Dermis microvascular lymphatic vessel endothelial cell (primary cell): ENCODE measurements around the gene AOPEP. TPM values are rescaled to one million over a fixed set of nuclear protein-coding genes. Genes with fewer than 3 reads are reported as not detected.
"Not testable (repeated sequence)": the region's sequence is repeated elsewhere in the genome, so short reads cannot be mapped to it uniquely, and the experiment has no call there.

ENCODE experiments used
- DNase-seq, 2 donors: peaks; one replicate each; pipeline versions ENCODE4 v3.0.0 to v3.0.0-alpha.2; 2010; ENCODE audit warnings: low read depth in 2 of 2
- total RNA-seq: library from RNA; depleted of rRNA; stranded (reverse); fragments of >200 nt; gene quantifications from 2 replicates; pipeline ENCODE4 v1.2.1, GENCODE V29; 2014

AOPEP gene
- total RNA-seq, 1 donor from 2014 or later, result 24.6 TPM

DNA sequence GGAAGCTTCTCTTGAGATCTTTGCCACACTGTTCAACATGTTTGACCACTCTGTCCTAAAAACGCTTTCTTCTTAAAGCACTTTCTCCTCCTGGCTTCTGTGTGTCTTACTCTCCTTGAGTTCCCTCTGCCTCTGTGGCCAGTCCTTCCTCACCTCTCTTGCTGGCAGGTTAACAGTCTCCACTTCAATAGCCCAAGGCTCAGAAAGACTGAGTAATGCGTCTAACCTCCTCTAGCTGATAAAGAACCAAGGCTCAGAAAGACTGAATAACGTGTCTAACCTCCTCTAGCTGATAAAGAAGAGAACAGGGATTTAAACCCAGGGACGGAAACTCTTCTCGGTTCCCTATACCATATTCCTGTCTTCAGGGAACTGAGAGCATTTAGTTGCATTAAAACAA lies 205.2 kb downstream of the AOPEP start:
- DNase-seq, result no peak

DNA sequence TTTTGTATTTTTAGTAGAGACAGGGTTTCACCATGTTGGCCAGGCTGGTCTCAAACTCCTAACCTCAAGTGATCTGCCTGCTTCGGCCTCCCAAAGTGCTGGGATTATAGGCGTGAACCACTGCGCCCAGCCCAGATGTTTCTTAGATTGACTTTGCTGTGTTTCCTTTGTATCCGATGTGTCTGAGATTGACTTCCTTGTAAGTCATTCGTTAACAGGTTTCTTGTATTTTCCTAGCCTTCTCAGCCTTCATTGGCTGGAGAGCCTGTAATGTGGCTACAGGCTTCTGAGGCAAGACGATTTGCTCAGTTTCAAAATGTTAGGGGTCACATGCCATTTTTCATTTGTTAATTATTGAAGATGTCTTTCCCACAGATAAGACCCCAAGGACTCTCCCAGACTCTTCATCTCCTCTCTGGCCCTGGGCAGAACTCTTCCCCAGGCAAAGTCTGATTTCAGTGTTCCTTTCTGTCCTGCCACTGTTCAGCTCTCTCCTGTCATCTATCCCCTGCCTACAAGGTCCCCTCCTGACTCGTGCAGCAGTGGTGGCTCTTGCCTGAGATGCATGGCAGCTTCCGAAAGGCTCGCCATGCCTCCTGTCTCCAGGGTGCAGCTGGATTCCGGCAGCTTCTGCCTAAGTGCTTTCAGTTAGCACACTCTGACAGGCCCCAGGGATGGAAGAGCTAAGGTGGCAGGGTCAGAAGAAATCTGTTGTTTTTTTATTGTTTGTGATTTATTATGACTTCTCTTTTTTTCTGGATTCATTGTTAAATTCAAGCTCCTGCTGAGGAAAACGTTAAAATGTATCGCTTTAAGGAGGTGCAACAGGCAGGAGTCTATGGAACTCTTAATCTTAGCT lies 206.4 kb downstream of the AOPEP start:
- no peak for DNase-seq

DNA sequence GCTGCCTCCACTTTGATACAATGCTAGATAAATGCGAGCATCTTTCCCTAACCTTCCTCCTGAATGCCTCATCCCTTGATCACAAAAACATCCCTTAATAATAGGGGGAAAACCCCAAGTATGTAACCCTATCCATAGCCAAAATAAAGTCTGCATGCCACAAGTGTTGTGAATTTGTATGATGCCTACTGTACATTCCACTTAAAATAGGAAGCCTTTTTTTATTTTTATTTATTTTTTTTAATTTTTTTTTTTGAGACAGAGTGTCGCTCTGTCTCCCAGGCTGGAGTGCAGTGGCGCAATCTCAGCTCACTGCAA lies 207.0 kb downstream of the AOPEP start:
- DNase-seq, result no peak

DNA sequence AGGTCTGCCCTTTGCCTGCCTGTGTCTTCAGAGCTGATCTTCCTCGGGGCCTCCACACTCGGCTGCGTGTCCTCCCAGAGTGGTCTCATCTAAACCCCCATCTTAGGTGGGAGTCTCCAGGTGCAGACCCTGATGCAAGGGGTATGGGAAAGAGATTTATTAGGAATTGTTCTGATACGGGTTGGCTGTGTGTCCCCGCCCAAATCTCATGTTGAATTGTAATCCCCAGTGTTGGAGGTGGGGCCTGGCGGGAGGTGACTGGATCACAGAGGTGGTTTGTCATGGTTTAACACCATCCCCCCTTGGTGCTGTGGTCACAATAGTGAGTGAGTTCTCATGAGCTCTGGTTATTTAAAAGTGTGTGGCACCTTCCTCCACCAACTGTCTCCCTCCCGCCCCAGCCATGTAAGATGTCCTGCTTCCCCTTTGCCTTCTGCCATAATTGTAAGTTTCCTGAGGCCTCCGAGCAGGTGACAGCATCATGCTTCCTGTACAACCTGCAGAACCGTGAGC lies 208.4 kb downstream of the AOPEP start:
- no peak for DNase-seq

DNA sequence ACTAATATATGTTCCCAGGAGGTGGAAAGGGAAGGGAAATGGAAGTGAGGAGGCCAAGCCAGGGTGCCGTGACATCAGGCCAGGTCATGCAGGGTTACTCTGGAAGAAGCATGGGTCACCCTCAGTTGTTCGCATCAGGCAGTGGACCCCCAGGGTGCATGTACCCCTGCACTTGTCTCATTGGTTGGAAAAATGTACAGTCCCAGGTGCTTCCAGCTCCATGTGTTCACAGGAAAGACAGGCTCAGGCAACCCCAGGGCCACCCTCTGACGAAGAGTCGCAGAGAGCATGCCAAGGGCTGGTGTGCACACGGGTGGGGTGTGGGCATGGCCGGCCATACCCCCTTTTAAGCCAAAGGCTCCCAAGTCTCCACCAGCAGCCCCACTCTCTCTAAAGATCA lies 208.9 kb downstream of the AOPEP start:
- no peak for DNase-seq

DNA sequence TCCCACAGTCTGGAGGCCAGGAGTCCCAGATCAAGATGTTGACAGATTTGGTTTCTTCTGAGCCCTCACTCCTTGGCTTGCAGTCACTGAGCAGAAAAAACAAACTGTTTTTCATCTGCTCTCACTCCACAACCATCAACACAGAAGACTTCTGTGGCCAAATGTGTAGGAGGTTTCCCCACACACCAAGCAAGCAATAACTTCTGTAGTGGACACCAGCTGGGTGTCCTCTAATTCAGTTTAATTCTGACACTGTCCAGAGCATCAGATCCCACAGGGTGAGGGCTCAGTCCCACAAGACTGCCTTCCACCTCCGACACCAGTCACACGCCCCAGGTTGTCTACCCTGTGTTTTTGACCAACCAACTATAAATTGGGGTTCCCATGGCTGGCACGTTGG lies 209.9 kb downstream of the AOPEP start:
- no peak for DNase-seq

DNA sequence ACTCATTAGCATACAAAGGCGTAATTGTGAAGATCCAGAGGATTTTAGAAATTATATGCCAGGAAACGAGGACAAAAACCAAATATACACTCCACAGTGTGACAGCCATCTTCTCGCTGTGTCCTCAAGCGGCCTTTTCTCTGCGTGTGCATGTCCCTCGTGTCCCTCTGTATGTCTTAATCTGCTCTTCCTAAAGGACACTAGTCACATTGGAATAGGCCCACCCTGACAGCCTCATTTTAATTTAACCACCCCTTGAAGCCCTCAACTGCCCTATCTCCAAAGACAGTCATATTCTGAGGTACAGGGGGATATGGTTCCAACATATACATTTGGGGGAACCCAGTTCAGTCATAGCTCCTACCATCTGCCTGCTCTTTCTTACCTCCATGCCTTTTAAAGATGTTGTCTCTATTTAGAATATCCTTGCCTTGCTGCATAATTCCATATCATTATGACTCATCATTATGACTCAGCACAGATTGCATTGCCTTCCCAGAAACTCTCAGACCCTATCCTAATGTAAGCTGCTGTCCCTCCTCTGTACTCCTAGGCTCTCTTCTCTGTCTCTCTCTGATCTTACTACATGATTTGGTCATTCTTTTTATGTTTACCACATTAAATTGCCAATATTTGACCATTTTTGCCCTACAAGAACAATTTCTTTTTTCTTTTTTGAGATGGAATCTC lies 210.9 kb downstream of the AOPEP start:
- DNase-seq, result peak in 1 of 2 donors; percentile 80

DNA sequence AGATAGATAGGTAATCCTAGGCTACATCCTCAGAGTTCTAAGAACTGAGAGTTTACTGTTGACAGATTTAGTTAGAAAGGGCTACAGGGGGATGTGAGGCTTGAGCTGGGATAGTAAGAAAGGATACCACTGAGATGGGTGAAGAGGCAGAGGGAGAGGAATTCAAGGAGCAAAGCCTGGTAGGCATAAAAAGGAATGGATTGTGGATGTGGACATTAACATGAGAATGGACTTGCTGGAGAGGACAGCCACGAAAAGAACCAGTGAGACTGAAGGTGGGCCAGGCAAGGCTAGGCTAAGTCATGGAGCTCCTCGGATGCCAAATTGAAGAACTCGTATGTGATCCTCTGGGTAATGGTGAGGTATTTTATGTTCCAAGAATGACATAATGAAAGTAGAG lies 211.9 kb downstream of the AOPEP start:
- no peak for DNase-seq

DNA sequence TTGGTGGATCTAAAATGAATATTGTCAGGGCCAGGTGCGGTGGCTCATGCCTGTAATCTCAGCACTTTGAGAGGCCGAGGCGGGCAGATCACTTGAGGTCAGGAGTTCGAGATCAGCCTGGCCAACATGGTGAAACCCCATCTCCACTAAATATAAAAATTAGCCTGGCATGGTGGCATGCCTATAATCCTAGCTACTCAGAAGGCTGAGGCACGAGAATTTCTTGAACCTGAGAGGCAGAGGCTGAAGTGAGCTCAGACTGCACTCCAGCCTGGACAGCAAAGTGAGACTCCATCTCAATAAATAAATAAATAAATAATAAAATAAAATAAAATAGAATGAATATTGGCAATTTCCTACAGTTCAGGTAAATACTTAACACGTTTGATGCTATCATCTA lies 213.8 kb downstream of the AOPEP start:
- DNase-seq, result not testable (repeated sequence)

DNA sequence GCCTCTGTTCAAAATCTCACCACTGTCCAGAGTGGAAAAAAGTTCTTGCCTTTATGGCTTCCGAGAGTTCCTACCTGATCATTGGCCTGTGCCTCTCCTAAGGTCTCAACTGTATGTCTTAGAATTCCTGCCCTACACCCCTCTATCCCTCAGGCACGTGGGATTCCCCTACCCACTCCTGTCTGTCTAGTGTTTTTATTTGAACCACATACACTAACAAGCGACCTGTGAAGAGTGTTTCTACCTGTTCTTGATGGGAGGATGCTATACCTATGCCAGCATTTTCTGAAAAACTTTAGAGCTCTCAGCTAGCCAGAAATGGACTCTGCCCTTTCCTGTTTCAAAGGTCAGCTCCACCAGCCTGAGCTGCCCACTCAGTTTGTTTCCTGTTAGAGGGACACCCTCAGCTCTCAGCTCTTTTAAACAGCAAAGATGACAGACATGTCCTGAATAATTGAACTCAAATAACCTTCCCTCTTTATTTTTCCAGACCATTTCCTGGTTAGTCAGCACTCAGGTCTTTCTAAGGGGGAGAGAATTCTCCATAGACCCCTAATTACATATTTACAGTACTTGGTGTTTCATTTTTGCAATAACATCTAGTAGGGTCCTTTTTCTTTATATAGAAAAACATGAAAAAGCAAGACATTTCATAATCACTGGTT lies 214.8 kb downstream of the AOPEP start:
- DNase-seq, result peak; percentile 86 to 95

DNA sequence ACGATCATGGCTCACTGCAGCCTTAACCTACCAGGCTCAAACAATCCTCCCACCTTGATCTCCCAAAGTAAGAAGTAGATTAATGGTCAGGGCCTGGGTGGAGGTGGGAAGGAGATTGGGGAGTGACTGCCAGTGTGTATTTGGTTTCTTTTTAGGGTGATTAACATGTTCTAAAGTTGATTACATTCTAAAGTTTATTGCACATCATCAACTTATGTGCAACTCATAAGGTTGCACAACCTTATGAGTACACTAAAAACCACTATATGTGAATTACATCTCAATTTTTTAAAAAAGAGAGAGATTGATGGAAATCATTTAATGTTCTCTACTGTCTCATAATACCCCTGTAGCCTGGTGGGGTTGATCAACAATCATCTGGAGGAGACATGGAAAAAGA lies 218.1 kb downstream of the AOPEP start:
- no peak for DNase-seq

DNA sequence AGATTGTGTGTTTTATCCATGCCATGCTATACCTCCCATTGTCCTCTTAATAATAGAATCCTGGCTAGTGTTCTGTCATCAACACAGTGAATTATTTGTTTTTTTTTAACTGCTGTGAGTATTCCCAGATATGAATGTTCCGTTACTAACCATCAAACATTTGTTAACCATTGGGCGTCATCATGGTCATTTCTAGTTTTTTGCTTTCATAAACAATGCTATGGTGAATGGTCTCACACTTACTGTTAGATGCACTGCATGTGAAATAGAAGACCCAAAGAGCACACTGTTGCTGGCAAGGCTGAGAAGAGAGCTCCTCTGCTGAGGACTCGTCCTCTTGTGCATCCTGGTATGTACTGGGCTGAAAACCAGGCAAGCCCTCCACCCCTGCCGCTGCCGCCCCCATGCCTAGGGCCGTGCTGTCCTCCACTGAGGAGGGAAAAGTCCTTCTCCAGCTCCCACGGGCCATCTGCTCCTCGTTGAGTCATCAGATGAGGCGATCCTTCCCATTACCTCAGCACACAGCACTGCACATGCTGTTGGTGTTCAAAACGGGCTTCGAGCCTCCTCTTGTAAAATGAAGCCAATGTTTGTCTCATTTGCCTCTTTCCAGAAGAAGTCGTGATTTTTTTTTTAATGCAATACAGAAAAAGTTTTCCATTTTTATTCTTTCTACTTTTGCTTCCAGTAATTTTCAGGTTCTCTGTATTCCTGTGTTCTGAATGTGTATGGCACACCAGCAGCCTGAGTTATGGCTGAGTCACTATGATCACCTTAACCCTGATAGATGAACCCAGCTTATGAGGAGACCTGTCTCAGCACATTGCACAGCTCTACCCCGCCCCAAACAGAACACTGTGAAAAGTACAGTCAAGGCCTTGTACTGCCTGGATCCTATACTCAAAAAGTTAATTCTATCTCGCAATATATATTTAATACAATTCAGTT lies 219.0 kb downstream of the AOPEP start:
- peak in 1 of 2 donors; percentile 64 for DNase-seq

DNA sequence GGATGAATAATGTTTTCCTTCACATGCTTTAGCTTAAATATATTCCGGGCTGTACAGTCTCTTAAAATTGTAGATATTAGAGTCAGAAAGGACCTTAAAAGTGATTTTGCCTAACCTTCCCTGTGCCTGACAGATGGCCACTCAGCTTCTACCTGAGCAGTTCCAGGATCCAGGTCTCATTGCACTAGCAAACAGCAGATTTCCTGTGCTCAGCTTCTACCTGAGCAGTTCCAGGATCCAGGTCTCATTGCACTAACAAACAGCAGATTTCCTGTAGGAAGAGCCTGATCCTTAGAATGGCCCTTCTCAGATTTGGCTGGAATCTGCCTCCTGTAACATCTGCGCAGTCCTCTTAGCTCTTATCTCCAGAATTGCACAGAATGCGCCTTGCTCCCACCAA lies 219.8 kb downstream of the AOPEP start:
- no peak for DNase-seq

DNA sequence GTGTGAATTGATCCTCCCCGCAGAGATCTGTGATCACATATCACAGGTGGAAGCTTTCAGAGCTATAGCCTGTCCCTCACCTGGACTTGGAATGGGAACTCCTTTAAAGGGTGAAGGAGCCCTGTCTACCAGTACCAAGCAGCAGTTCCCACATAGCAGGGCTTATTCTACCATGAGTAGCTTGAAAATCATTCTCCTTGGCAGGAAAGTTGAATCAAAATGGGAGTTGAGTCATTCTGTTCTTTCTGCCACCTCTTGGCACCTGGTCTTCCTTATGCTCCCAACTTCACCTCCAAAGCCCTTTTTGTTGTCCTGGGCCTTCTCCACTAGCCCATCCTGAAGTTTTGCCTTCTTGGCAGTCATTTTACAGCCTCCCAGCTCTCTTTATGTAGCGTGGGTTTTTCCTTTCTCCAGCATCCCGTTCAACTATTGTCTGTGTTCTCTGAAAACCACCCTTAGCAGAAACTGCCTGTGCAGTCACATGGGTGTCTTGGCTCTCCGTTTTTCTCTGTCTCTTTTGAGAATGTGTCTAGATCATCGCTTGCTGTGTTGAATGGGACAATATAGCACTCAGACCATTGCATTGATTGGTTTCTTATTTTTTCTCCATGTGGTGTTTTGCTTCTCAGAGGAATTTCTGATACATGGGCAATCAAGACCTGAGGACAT lies 222.2 kb downstream of the AOPEP start:
- DNase-seq, result no peak

DNA sequence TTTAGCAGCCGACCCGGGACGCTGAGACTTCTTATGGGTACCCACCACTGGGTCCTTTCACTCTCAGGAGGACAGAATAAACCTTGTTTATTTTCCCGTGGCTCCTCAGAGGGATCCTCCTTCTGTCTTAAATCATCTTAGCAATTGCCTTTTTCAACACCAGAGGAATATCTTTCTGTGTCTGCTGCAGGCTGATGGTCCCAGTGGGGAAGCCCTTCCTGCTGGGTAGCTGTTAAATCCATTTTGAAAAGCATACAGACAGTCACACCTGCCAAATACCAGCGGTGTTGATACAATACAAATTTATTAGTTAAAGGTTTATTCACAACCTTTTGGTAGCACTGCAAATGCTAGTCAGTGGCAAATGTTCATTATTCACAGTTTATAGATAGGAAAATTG lies 222.9 kb downstream of the AOPEP start:
- DNase-seq, result no peak

DNA sequence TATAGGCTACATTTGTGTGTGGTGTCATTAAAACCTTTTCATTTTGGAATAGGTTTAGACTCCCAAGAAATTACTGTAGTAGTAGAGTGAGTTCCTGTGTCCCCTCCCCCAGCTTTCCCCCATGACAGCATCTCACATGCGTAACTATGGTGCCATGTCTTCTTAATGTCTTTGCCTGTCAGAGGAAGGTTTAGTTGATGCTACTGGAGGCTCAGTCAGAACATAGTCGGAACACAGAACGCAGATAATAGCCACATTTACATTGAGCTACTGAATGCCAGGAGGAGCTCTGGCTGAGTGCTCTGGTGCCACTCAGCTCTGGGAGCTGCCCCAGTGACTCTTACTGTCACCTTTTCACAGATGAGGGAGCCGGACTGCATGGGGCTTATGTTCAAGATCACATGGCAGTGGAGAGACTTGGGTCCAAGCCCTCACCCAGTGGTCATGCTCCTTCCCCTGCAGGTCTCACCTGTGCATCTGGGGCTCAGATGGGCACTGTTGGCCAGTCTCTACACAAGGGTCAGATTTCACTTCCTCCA lies 223.6 kb downstream of the AOPEP start:
- no peak for DNase-seq

DNA sequence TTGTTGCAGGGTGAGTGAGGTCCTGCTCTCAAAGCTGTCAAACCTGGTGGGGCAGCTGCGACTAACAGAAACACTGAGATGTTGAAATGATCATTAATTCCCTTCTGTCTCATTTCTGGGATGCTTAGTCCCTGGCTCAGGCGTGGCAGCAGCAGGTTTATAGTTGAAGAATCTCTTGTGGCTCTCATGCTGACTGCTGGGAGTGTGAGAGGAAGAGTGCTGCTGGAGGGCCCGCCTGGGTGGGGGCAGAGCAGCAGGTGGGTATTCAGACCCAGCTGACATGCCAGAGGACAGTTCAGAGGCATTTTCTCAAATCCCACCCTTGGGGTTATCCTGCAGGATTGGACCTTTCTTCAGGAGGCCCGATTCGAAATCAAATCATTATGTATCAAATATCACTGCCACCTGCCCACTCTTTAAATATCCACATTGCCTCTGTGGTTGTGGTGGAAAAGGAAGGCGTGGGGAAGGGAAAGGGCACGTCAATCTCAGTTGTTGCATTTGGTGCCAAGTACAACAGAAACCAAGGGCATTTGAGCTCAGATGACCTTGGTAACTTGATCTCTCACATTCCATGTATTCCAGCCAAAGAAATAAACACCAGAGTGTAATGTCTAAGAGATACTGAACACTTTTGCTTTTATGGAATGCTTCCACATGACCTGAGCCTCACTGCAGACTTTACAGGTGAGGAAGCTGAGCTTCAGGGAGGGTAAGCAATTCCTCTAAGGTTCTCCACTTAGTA lies 224.3 kb downstream of the AOPEP start:
- DNase-seq, result peak; percentile 65 to 87

DNA sequence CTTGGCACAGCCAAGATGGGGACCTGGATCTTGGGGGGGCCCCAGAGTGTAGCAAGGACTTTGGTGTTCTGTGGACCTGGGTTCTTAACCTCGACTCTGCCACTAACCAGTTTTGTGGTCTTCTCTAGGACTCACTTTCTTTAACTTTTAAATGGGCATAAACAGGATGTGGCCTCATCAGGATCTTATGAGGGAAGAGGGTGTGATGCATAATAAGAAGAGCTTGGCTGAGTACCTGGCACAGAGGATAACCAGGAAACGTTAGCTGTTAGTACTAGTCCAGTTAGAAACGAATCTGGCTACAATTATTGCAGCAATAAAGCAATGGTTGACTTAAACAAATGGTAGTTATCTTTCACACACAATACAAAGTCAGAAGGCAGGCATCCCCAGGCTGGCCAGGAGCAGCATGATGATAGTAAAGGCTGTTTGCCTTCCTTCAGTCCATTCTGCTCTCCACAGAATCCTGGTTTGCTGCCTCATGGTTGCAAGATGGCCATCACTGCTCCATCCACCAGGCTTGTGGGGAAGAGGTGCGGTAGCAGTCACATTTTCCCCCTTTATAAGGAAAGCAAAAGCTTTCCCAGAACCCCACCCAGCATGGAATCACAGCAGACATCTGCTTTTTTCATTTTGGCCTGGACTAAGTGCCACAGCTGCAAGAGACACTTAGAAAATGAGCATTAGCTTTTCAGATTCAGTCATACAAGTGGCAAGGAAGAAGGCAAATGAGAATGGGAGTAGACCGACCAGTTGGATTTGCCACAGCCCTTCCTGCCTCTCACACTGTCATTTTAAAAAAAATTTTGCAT lies 225.0 kb downstream of the AOPEP start:
- peak in 1 of 2 donors; percentile 37 for DNase-seq
